HepG2 (cell line): ENCODE measurements around the gene EXOC7. TPM values are rescaled to one million over a fixed set of nuclear protein-coding genes. Genes with fewer than 3 reads are reported as not detected.
A peak's percentile ranks its signal among the peaks of the same experiment; 100 is the strongest.

Experiments
- AGO1 ChIP-seq: fragments of 200-400 bp; formaldehyde crosslinking; IDR thresholded peaks from 2 replicates; pipeline ENCODE4 v1.6.1; 2017; ENCODE audit warnings: mild to moderate bottlenecking, low read depth, low read length, moderate library complexity; ENCODE audit not compliant: poor library complexity, severe bottlenecking
- CREBL2 ChIP-seq: sonication (generic); formaldehyde crosslinking; IDR thresholded peaks from 2 replicates; pipeline ENCODE4 v1.8.1; 2023; ENCODE audit warnings: missing genetic modification reagents, mild to moderate bottlenecking, borderline replicate concordance
- DR1 ChIP-seq: sonication (generic); formaldehyde crosslinking; IDR thresholded peaks from 2 replicates; pipeline ENCODE4 v1.8.0; 2021; ENCODE audit warnings: mild to moderate bottlenecking, missing genetic modification reagents, inconsistent platforms
- GATAD2A ChIP-seq: IDR thresholded peaks from 2 replicates; pipeline ENCODE4 v1.6.1; 2016
- GLI4 ChIP-seq: sonication (generic); formaldehyde crosslinking; IDR thresholded peaks from 2 replicates; pipeline ENCODE4 v1.5.1; 2020; ENCODE audit warnings: missing genetic modification reagents, mild to moderate bottlenecking, moderate library complexity, borderline replicate concordance
- MAX ChIP-seq: IDR thresholded peaks from 2 replicates; pipeline ENCODE4 v1.6.1; 2012; ENCODE audit warnings: inconsistent platforms
- MXI1 ChIP-seq: IDR thresholded peaks from 3 replicates; pipeline ENCODE4 v1.6.1; 2012; ENCODE audit warnings: low read depth, low read length, inconsistent platforms, borderline replicate concordance
- PAX8 ChIP-seq: sonication (generic); formaldehyde crosslinking; IDR thresholded peaks from 2 replicates; pipeline ENCODE4 v1.8.0; 2022; ENCODE audit warnings: mild to moderate bottlenecking, missing genetic modification reagents, borderline replicate concordance
- RBFOX2 ChIP-seq: fragments of 200-400 bp; formaldehyde crosslinking; IDR thresholded peaks from 2 replicates; pipeline ENCODE4 v1.6.1; 2017; ENCODE audit warnings: low read depth, mild to moderate bottlenecking, low read length
- SIN3B ChIP-seq: fragments of 150-350 bp; IDR thresholded peaks from 2 replicates; pipeline ENCODE4 v1.6.1; 2014; ENCODE audit warnings: low read length
- ZEB1 ChIP-seq: IDR thresholded peaks from 2 replicates; pipeline ENCODE4 v1.6.1; 2012; ENCODE audit warnings: mild to moderate bottlenecking, low read depth, inconsistent platforms; ENCODE audit not compliant: insufficient replicate concordance
- ZNF614 ChIP-seq: IDR thresholded peaks from 2 replicates; pipeline ENCODE4 v1.6.1; 2018; ENCODE audit warnings: missing biosample characterization, missing genetic modification reagents, inconsistent platforms, borderline replicate concordance
- ZNF615 ChIP-seq: sonication (generic); formaldehyde crosslinking; IDR thresholded peaks from 2 replicates; pipeline ENCODE4 v1.5.0; 2020; ENCODE audit warnings: mild to moderate bottlenecking, missing genetic modification reagents, borderline replicate concordance
- ZNF7 ChIP-seq: IDR thresholded peaks from 2 replicates; pipeline ENCODE4 v1.6.1; 2016; ENCODE audit warnings: missing biosample characterization, missing genetic modification reagents
- ZNF709 ChIP-seq: sonication (generic); formaldehyde crosslinking; IDR thresholded peaks from 2 replicates; pipeline ENCODE4 v1.5.0; 2020; ENCODE audit warnings: mild to moderate bottlenecking, missing genetic modification reagents
- ZNF724P ChIP-seq: sonication (generic); formaldehyde crosslinking; IDR thresholded peaks from 2 replicates; pipeline ENCODE4 v1.8.0; 2022; ENCODE audit warnings: missing genetic modification reagents, borderline replicate concordance
- ZNF850 ChIP-seq: sonication (generic); formaldehyde crosslinking; conservative IDR thresholded peaks from 2 replicates; pipeline ENCODE4 v1.9.0; 2021; ENCODE audit warnings: mild to moderate bottlenecking, missing genetic modification reagents
- polyA plus RNA-seq, 8 experiments: library from polyadenylated mRNA; depleted of rRNA in 3 of 8; stranded (reverse) in 7 of 8; unstranded in 1 of 8; fragments of >200 nt; fragmentation: Illumina TruSeq in 4 of 8; extraction: Trizol in 4 of 8; gene quantifications; 2 replicates each; pipeline versions ENCODE4 v1.2.1 to v1.2.3, GENCODE V29; 2011 to 2016; ENCODE audit warnings: low read depth in 4 of 8, missing spikeins in 1 of 8, mixed read lengths in 1 of 8; ENCODE audit not compliant: insufficient read depth in 1 of 8
- total RNA-seq, 5 experiments: library from RNA; depleted of rRNA; stranded (reverse); fragments of >200 nt; fragmentation: Illumina TruSeq; extraction: Trizol; gene quantifications; 2 replicates each; pipeline ENCODE4 v1.2.3, GENCODE V29; 2016; ENCODE audit warnings: low read depth in 1 of 5
- TF ChIP-seq, protein P1 (sequence below): sonication (generic); formaldehyde crosslinking; IDR thresholded peaks from 2 replicates; pipeline ENCODE4 v1.4.0; 2020; ENCODE audit warnings: missing genetic modification reagents
- TF ChIP-seq, protein P2 (sequence below): sonication (generic); formaldehyde crosslinking; IDR thresholded peaks from 2 replicates; pipeline ENCODE4 v1.5.0; 2020; ENCODE audit warnings: mild to moderate bottlenecking, missing genetic modification reagents, borderline replicate concordance
- TF ChIP-seq, protein P3 (sequence below): sonication (generic); formaldehyde crosslinking; IDR thresholded peaks from 2 replicates; pipeline ENCODE4 v1.4.0; 2020; ENCODE audit warnings: missing genetic modification reagents, borderline replicate concordance

The EXOC7 gene
- total and polyA plus RNA-seq, 2 of the 13 experiments (the other 11 are each of a cell fraction or from before 2014, with no cell fraction given), result 86.9 to 116 TPM

GRCh38 chr17:76103274-76104139 is at the start of gene EXOC7 (continued):
- 0 out of 2 replicates have a peak, but pooled peaks have one; percentile 66 for TF ChIP-seq ZNF850 (CRISPR knock-in tag)
- TF ChIP-seq, protein P1, sequence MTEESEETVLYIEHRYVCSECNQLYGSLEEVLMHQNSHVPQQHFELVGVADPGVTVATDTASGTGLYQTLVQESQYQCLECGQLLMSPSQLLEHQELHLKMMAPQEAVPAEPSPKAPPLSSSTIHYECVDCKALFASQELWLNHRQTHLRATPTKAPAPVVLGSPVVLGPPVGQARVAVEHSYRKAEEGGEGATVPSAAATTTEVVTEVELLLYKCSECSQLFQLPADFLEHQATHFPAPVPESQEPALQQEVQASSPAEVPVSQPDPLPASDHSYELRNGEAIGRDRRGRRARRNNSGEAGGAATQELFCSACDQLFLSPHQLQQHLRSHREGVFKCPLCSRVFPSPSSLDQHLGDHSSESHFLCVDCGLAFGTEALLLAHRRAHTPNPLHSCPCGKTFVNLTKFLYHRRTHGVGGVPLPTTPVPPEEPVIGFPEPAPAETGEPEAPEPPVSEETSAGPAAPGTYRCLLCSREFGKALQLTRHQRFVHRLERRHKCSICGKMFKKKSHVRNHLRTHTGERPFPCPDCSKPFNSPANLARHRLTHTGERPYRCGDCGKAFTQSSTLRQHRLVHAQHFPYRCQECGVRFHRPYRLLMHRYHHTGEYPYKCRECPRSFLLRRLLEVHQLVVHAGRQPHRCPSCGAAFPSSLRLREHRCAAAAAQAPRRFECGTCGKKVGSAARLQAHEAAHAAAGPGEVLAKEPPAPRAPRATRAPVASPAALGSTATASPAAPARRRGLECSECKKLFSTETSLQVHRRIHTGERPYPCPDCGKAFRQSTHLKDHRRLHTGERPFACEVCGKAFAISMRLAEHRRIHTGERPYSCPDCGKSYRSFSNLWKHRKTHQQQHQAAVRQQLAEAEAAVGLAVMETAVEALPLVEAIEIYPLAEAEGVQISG (CRISPR knock-in tag), result peak; percentile 88
- TF ChIP-seq, protein P2, sequence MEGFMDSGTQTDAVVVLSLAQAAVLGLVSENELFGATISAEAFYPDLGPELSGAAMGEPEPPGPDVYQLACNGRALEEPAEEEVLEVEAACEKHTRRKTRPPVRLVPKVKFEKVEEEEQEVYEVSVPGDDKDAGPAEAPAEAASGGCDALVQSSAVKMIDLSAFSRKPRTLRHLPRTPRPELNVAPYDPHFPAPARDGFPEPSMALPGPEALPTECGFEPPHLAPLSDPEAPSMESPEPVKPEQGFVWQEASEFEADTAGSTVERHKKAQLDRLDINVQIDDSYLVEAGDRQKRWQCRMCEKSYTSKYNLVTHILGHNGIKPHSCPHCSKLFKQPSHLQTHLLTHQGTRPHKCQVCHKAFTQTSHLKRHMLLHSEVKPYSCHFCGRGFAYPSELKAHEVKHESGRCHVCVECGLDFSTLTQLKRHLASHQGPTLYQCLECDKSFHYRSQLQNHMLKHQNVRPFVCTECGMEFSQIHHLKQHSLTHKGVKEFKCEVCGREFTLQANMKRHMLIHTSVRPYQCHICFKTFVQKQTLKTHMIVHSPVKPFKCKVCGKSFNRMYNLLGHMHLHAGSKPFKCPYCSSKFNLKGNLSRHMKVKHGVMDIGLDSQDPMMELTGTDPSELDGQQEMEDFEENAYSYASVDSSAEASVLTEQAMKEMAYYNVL (CRISPR knock-in tag), result peak; percentile 22; the same call in 1 of the 2 replicates
- TF ChIP-seq GATAD2A (CRISPR knock-in tag), result peak; percentile 51; the same call in 1 of the 2 replicates
- TF ChIP-seq ZNF614 (CRISPR knock-in tag), result no peak
- peak; percentile 71 for TF ChIP-seq AGO1
- TF ChIP-seq SIN3B, result peak; percentile 55; the same call in 1 of the 2 replicates
- peak; percentile 85; the same call in 1 of the 2 replicates for TF ChIP-seq CREBL2 (CRISPR knock-in tag)
- TF ChIP-seq ZNF709 (CRISPR knock-in tag), result peak; percentile 55; the same call in 1 of the 2 replicates
- TF ChIP-seq GLI4 (CRISPR knock-in tag), result peak; percentile 88; the same call in 1 of the 2 replicates
- no peak for TF ChIP-seq ZNF615 (CRISPR knock-in tag)
- TF ChIP-seq ZEB1, result no peak
- TF ChIP-seq MAX, result peak; percentile 64; the same call in 1 of the 2 replicates
- 0 out of 2 replicates have a peak, but pooled peaks have one; percentile 5 for TF ChIP-seq ZNF7
- peak; percentile 75; the same call in 2 of the 3 replicates for TF ChIP-seq MXI1
- TF ChIP-seq DR1, result peak; percentile 67; the same call in 1 of the 2 replicates
- TF ChIP-seq PAX8, result no peak
- peak; percentile 94 for TF ChIP-seq RBFOX2
- TF ChIP-seq, protein P3, sequence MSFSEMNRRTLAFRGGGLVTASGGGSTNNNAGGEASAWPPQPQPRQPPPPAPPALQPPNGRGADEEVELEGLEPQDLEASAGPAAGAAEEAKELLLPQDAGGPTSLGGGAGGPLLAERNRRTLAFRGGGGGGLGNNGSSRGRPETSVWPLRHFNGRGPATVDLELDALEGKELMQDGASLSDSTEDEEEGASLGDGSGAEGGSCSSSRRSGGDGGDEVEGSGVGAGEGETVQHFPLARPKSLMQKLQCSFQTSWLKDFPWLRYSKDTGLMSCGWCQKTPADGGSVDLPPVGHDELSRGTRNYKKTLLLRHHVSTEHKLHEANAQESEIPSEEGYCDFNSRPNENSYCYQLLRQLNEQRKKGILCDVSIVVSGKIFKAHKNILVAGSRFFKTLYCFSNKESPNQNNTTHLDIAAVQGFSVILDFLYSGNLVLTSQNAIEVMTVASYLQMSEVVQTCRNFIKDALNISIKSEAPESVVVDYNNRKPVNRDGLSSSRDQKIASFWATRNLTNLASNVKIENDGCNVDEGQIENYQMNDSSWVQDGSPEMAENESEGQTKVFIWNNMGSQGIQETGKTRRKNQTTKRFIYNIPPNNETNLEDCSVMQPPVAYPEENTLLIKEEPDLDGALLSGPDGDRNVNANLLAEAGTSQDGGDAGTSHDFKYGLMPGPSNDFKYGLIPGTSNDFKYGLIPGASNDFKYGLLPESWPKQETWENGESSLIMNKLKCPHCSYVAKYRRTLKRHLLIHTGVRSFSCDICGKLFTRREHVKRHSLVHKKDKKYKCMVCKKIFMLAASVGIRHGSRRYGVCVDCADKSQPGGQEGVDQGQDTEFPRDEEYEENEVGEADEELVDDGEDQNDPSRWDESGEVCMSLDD (CRISPR knock-in tag), result 0 out of 2 replicates have a peak, but pooled peaks have one; percentile 20
- no peak for TF ChIP-seq ZNF724P
